ENCODE data around the gene MPO. TPM values are rescaled to one million over a fixed set of nuclear protein-coding genes. Genes with fewer than 3 reads are reported as not detected.

Gene MPO
- total and polyA plus RNA-seq, 2 of the 4 experiments (the other 2 are of a cell fraction), result not detected

DNA sequence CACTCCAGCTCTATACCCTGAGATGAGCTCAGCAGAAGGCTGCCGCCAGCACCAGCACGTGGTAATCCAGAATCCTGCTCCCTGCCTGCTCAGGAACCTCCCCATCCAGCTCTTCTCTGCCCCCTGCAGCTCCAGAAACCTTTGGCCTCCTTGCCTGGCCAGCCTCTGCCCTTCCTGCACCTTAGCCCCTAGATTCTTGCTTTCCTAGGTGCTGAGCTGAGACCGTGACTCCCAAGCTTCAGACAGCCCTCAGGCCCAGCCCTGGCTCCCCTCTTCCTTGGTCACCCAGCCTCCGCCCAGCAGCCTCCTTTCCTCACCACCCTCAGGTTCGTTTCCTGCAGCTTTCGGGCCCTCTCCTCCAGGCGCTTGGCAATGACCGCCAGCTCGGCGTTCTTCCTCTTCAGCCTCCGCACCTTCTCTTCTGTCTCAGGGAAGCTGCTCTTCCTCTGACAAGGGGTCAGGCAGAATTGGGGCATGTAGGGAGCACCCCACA lies 45.3 kb upstream of the MPO start:
- dilution Hi-C loops (cut with HindIII; ENCODE audit: low sequenced_read_pairs, unreplicated experiment), result no loop called here
- DNase-seq, result no peak
- no peaks in the 10 kb centered on the region for H3K9me3 ChIP-seq (ENCODE audit: control insufficient read depth, insufficient read depth, low read length)
- H3K4me2 ChIP-seq (ENCODE audit: low read depth, low read length), result no peak overlapping the region
- no peak for ATAC-seq (ENCODE audit: low read depth)
- H2AFZ ChIP-seq (replicated peaks; ENCODE audit: low read length, poor library complexity), result no peak overlapping the region
- H3K9me1 ChIP-seq (ENCODE audit: insufficient read depth, low read length), result peaks cover 5% of the 10 kb centered on the region; the same call in 1 of the 2 replicates
- no peak overlapping the region for H3K23ac ChIP-seq (ENCODE audit: low read depth, low read length)
- peaks cover 3% of the 10 kb centered on the region; the same call in 1 of the 2 replicates for H3K36me3 ChIP-seq (ENCODE audit: control insufficient read depth, insufficient read depth, low read length)
- H3K56ac ChIP-seq (ENCODE audit: extremely low read depth, insufficient read depth, low read length), result no peak overlapping the region
- H3K27me3 ChIP-seq (ENCODE audit: control insufficient read depth, insufficient read depth, low read length), result peaks cover 5% of the 10 kb centered on the region; the same call in 1 of the 2 replicates
- TF ChIP-seq POLR2A (IDR thresholded peaks at IDR 0.05; ENCODE audit: low read depth, low read length) (no peak), MXI1 (IDR thresholded peaks at IDR 0.05; ENCODE audit: borderline replicate concordance, low read depth, low read length) (no peak), RCOR1 (IDR thresholded peaks at IDR 0.05; ENCODE audit: insufficient replicate concordance, low read length) (no peak), MAZ (IDR thresholded peaks at IDR 0.05; ENCODE audit: borderline replicate concordance, low read depth, low read length) (no peak), NFE2L2 (IDR thresholded peaks at IDR 0.05; ENCODE audit: low read depth, low read length) (no peak), BHLHE40 (IDR thresholded peaks at IDR 0.05; ENCODE audit: low read depth, low read length) (no peak), CEBPB (IDR thresholded peaks at IDR 0.05; ENCODE audit: low read depth, low read length) (no peak), MAFK (IDR thresholded peaks at IDR 0.05; ENCODE audit: low read depth, low read length) (no peak), RAD21 (IDR thresholded peaks at IDR 0.05; ENCODE audit: low read length) (no peak), CHD1 (IDR thresholded peaks at IDR 0.05; ENCODE audit: low read depth, low read length) (no peak), SMC3 (IDR thresholded peaks at IDR 0.05; ENCODE audit: low read depth, low read length) (no peak), RFX5 (IDR thresholded peaks at IDR 0.05; ENCODE audit: low read depth, low read length) (no peak), FOS (IDR thresholded peaks at IDR 0.05; ENCODE audit: low read depth, low read length) (no peak)
- TF ChIP-seq, protein P1, sequence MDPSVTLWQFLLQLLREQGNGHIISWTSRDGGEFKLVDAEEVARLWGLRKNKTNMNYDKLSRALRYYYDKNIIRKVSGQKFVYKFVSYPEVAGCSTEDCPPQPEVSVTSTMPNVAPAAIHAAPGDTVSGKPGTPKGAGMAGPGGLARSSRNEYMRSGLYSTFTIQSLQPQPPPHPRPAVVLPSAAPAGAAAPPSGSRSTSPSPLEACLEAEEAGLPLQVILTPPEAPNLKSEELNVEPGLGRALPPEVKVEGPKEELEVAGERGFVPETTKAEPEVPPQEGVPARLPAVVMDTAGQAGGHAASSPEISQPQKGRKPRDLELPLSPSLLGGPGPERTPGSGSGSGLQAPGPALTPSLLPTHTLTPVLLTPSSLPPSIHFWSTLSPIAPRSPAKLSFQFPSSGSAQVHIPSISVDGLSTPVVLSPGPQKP (IDR thresholded peaks at IDR 0.05; ENCODE audit: borderline replicate concordance, low read depth, low read length), result no peak
- TF ChIP-seq, protein P2, sequence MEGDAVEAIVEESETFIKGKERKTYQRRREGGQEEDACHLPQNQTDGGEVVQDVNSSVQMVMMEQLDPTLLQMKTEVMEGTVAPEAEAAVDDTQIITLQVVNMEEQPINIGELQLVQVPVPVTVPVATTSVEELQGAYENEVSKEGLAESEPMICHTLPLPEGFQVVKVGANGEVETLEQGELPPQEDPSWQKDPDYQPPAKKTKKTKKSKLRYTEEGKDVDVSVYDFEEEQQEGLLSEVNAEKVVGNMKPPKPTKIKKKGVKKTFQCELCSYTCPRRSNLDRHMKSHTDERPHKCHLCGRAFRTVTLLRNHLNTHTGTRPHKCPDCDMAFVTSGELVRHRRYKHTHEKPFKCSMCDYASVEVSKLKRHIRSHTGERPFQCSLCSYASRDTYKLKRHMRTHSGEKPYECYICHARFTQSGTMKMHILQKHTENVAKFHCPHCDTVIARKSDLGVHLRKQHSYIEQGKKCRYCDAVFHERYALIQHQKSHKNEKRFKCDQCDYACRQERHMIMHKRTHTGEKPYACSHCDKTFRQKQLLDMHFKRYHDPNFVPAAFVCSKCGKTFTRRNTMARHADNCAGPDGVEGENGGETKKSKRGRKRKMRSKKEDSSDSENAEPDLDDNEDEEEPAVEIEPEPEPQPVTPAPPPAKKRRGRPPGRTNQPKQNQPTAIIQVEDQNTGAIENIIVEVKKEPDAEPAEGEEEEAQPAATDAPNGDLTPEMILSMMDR (conservative IDR thresholded peaks at IDR 0.05; ENCODE audit: low read depth, low read length), result no peak
- TF ChIP-seq, protein P3, sequence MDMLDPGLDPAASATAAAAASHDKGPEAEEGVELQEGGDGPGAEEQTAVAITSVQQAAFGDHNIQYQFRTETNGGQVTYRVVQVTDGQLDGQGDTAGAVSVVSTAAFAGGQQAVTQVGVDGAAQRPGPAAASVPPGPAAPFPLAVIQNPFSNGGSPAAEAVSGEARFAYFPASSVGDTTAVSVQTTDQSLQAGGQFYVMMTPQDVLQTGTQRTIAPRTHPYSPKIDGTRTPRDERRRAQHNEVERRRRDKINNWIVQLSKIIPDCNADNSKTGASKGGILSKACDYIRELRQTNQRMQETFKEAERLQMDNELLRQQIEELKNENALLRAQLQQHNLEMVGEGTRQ (IDR thresholded peaks at IDR 0.05; ENCODE audit: low read depth, low read length), result no peak
- H4K5ac ChIP-seq (ENCODE audit: low read depth, low read length), result no peak overlapping the region
- no peak overlapping the region for H3K18ac ChIP-seq (ENCODE audit: low read depth, low read length)
- H2BK5ac ChIP-seq (ENCODE audit: low read depth, low read length, poor library complexity, severe bottlenecking), result no peak overlapping the region
- 93% methylated on average over 10 of the region's 11 CpGs; no CpG with 5 or more reads in 1 of the 2 experiments for WGBS, 2 experiments (ENCODE audit: extremely low coverage in 2 of 2, insufficient read length in 1 of 2)
- intact Hi-C loops (cut with micrococcal nuclease), result loop anchor here (2.0 kb wide), 1 partner anchor 27 kb away; the partner anchor contains the start of gene SUPT4H1
- POLR2A ChIA-PET (ENCODE audit: unreplicated experiment), result no interaction called here
- no peak overlapping the region for H3K14ac ChIP-seq (replicated peaks; ENCODE audit: low read depth, low read length)
- H3K27ac ChIP-seq (ENCODE audit: insufficient read depth, low read length), result no peak overlapping the region
- in situ Hi-C loops (cut with MboI; ENCODE audit: low sequenced_read_pairs), result loop anchor here (25.0 kb wide), 1 partner anchor 464 kb away; the partner anchor contains the start of gene MRPS23
- H2AK9ac ChIP-seq (replicated peaks; ENCODE audit: low read depth, low read length, poor library complexity), result no peak overlapping the region
- no peak overlapping the region for H4K91ac ChIP-seq (ENCODE audit: insufficient read depth, low read depth, low read length)
- H3K4me1 ChIP-seq (ENCODE audit: control insufficient read depth, insufficient read depth, low read length), result peaks cover 8% of the 10 kb centered on the region
- H2BK20ac ChIP-seq (ENCODE audit: low read depth, low read length), result no peak overlapping the region
- H3K4me3 ChIP-seq (ENCODE audit: insufficient read depth, low read depth, low read length), result no peak overlapping the region
- H4K20me1 ChIP-seq (ENCODE audit: insufficient read depth, low read length), result no peaks in the 10 kb centered on the region
- BruUV-seq (replicated peaks), result no TSS peak
- no peak overlapping the region for H2AK5ac ChIP-seq (ENCODE audit: low read depth, low read length)
- H3K9ac ChIP-seq (ENCODE audit: low read depth, low read length), result no peak overlapping the region
- no peak overlapping the region for H2BK120ac ChIP-seq (ENCODE audit: low read depth, low read length)
- no peaks in the 10 kb centered on the region for H3K79me1 ChIP-seq (ENCODE audit: low read depth in 1 of 2, low read length in 2 of 2)
- H3K4ac ChIP-seq (ENCODE audit: low read depth, low read length), result no peak overlapping the region
- CTCF ChIA-PET, result interaction anchor here (0.6 kb wide), 1 partner anchor 893 kb away, joined by 4 read pairs; no protein-coding TSS in a partner anchor
- H2BK15ac ChIP-seq (ENCODE audit: low read depth, low read length), result no peak overlapping the region
- H4K8ac ChIP-seq (ENCODE audit: low read depth in 2 of 2, low read length in 2 of 2), result no peak overlapping the region
